SK-N-SH treated with all-trans-retinoic acid at 6 μM for 48 hours (cell line): Measurements from ENCODE around the gene SORCS2.

Source experiments
- CREB5 ChIP-seq: fragments of 250-450 bp; sonication (Bioruptor Pico); IDR thresholded peaks from 2 replicates; pipeline ENCODE4 v1.5.1; 2020; ENCODE audit warnings: low read depth, mild to moderate bottlenecking, moderate library complexity
- CSRNP3 ChIP-seq: fragments of 250-450 bp; sonication (Bioruptor Pico); IDR thresholded peaks from 2 replicates; pipeline ENCODE4 v1.5.1; 2021; ENCODE audit warnings: mild to moderate bottlenecking, moderate library complexity
- ESRRG ChIP-seq: fragments of 250-450 bp; sonication (Bioruptor Pico); IDR thresholded peaks from 2 replicates; pipeline ENCODE4 v1.6.1; 2021; ENCODE audit warnings: mild to moderate bottlenecking
- OSR1 ChIP-seq: fragments of 250-450 bp; sonication (Bioruptor Pico); IDR thresholded peaks from 2 replicates; pipeline ENCODE4 v1.8.0; 2022; ENCODE audit warnings: moderate library complexity, mild to moderate bottlenecking, inconsistent platforms
- PATZ1 ChIP-seq: fragments of 250-450 bp; sonication (Bioruptor Pico); IDR thresholded peaks from 2 replicates; pipeline ENCODE4 v1.8.0; 2020; ENCODE audit warnings: mild to moderate bottlenecking, moderate library complexity, borderline replicate concordance
- PPARA ChIP-seq: fragments of 250-450 bp; sonication (Bioruptor Pico); IDR thresholded peaks from 2 replicates; pipeline ENCODE4 v1.5.0; 2020; ENCODE audit warnings: mild to moderate bottlenecking, borderline replicate concordance
- RARB ChIP-seq: fragments of 250-450 bp; sonication (Bioruptor Pico); IDR thresholded peaks from 2 replicates; pipeline ENCODE4 v1.8.0; 2021; ENCODE audit warnings: mild to moderate bottlenecking, moderate library complexity
- SNAI2 ChIP-seq: fragments of 250-450 bp; sonication (Bioruptor Pico); IDR thresholded peaks from 2 replicates; pipeline ENCODE4 v1.5.0; 2020; ENCODE audit warnings: mild to moderate bottlenecking, moderate library complexity
- TCF4 ChIP-seq: fragments of 250-450 bp; sonication (Bioruptor Pico); IDR thresholded peaks from 2 replicates; pipeline ENCODE4 v1.8.0; 2021; ENCODE audit warnings: mild to moderate bottlenecking, moderate library complexity, borderline replicate concordance
- TSHZ2 ChIP-seq: fragments of 250-450 bp; sonication (Bioruptor Pico); IDR thresholded peaks from 2 replicates; pipeline ENCODE4 v1.5.0; 2020; ENCODE audit warnings: mild to moderate bottlenecking, moderate library complexity
- ZC3H10 ChIP-seq: fragments of 250-450 bp; sonication (Bioruptor Pico); IDR thresholded peaks from 2 replicates; pipeline ENCODE4 v1.5.1; 2021; ENCODE audit warnings: mild to moderate bottlenecking, moderate library complexity
- ZFP3 ChIP-seq: fragments of 250-450 bp; sonication (Bioruptor Pico); IDR thresholded peaks from 2 replicates; pipeline ENCODE4 v1.5.0; 2020; ENCODE audit warnings: mild to moderate bottlenecking, moderate library complexity
- ZFP30 ChIP-seq: fragments of 450-650 bp; formaldehyde crosslinking; IDR thresholded peaks from 2 replicates; pipeline ENCODE4 v1.5.0; 2022; ENCODE audit warnings: mild to moderate bottlenecking, moderate library complexity
- ZNF8 ChIP-seq: fragments of 450-650 bp; formaldehyde crosslinking; IDR thresholded peaks from 2 replicates; pipeline ENCODE4 v1.5.0; 2020; ENCODE audit warnings: mild to moderate bottlenecking, moderate library complexity

- TF ChIP-seq TSHZ2 (CRISPR knock-in tag) (no peak), RARB (CRISPR knock-in tag) (no peak), CREB5 (CRISPR knock-in tag) (no peak), ZNF8 (CRISPR knock-in tag) (no peak), ZC3H10 (CRISPR knock-in tag) (no peak), ZFP3 (CRISPR knock-in tag) (no peak), TCF4 (CRISPR knock-in tag) (no peak), OSR1 (CRISPR knock-in tag) (no peak), PATZ1 (CRISPR knock-in tag) (no peak), ZFP30 (CRISPR knock-in tag) (no peak), CSRNP3 (no peak), ESRRG (no peak), SNAI2 (CRISPR knock-in tag) (no peak), PPARA (no peak)
Observed at GRCh38 chr4:7224001-7224400, 31.7 kb downstream of the SORCS2 start.
